Measurements from ENCODE around the gene AATK. TPM values are rescaled to one million over a fixed set of nuclear protein-coding genes. Genes with fewer than 3 reads are reported as not detected.

AATK gene
- total RNA-seq, 4 donors from 2014 or later: 4.1 to 17.6 (median 7.4) TPM

- H3K4me3 ChIP-seq (replicated peaks in 1 of 3): no peak overlapping the region
- WGBS, 2 donors: 79 to 87% methylated on average over 20 to 25 of the region's 26 CpGs
- H3K27ac ChIP-seq: peak overlapping the region; percentile 10 to 80 (median 19)
- intact Hi-C loops (cut with DNase I): no loop called here
- H3K4me1 ChIP-seq: peaks cover 10 to 31% of the 10 kb centered on the region in 2 donors
- no peaks in the 10 kb centered on the region for H3K9me3 ChIP-seq
- peaks cover 10% of the 10 kb centered on the region in 2 donors for H3K36me3 ChIP-seq
- H3K27me3 ChIP-seq: no peaks in the 10 kb centered on the region
- TF ChIP-seq CTCF (IDR thresholded peaks at IDR 0.05): no peak
- TF ChIP-seq POLR2A (IDR thresholded peaks at IDR 0.05): no peak
- peak; percentile 38 to 61 for DNase-seq
Observed at GRCh38 chr17:81084680-81085419, 81.2 kb downstream of the AATK start.

- H3K4me3 ChIP-seq (replicated peaks in 1 of 3): no peak overlapping the region
- H3K27me3 ChIP-seq: no peaks in the 10 kb centered on the region
- no peak for TF ChIP-seq CTCF (IDR thresholded peaks at IDR 0.05)
- peak in 1 of 2 donors; percentile 39 for TF ChIP-seq POLR2A (IDR thresholded peaks at IDR 0.05)
- H3K9me3 ChIP-seq: no peaks in the 10 kb centered on the region
- peak; percentile 85 to 88 for DNase-seq
- peaks cover 3 to 5% of the 10 kb centered on the region in 2 donors for H3K36me3 ChIP-seq
- peak overlapping the region; percentile 80 to 91 (median 82) for H3K27ac ChIP-seq
- H3K4me1 ChIP-seq: peaks cover 10 to 31% of the 10 kb centered on the region in 2 donors
- WGBS, 2 donors: 30 to 64% methylated on average over 13 to 18 of the region's 27 CpGs
- intact Hi-C loops (cut with DNase I): no loop called here
Observed at GRCh38 chr17:81083125-81083765, 82.8 kb downstream of the AATK start.

GRCh38 chr17:81082177-81083073 lies 83.6 kb downstream of the AATK start:
- peaks cover 10 to 30% of the 10 kb centered on the region in 2 donors for H3K4me1 ChIP-seq
- WGBS, 2 donors: 87 to 93% methylated on average over 27 to 31 of the region's 33 CpGs
- TF ChIP-seq POLR2A (IDR thresholded peaks at IDR 0.05): no peak
- no peak for TF ChIP-seq CTCF (IDR thresholded peaks at IDR 0.05)
- no peaks in the 10 kb centered on the region for H3K9me3 ChIP-seq
- no peak overlapping the region for H3K4me3 ChIP-seq (replicated peaks in 1 of 3)
- peaks cover 0 to 2% of the 10 kb centered on the region in 2 donors for H3K36me3 ChIP-seq
- no peaks in the 10 kb centered on the region for H3K27me3 ChIP-seq
- DNase-seq: peak; percentile 27 to 43
- intact Hi-C loops (cut with DNase I): no loop called here
- peak overlapping the region; percentile 80 to 91 (median 82) for H3K27ac ChIP-seq

- 88 to 94% methylated on average over 24 to 26 of the region's 33 CpGs for WGBS, 2 donors
- DNase-seq: no peak
- Histone ChIP-seq H3K4me3 (replicated peaks in 1 of 3) (no peak overlapping the region), H3K9me3 (no peaks in the 10 kb centered on the region), H3K27me3 (no peaks in the 10 kb centered on the region), H3K36me3 (peaks cover 0 to 2% of the 10 kb centered on the region in 2 donors), H3K4me1 (peaks cover 10 to 24% of the 10 kb centered on the region in 2 donors), H3K27ac (peak overlapping the region in 2 of 3 donors; percentile 80 to 82)
- TF ChIP-seq CTCF (IDR thresholded peaks at IDR 0.05): no peak
- no peak for TF ChIP-seq POLR2A (IDR thresholded peaks at IDR 0.05)
- intact Hi-C loops (cut with DNase I): no loop called here
Observed at GRCh38 chr17:81081222-81082176, 84.5 kb downstream of the AATK start.

Measured in thyroid gland (tissue), 4 donors.